Measurements from ENCODE around the gene FCHSD1.

The FCHSD1 gene

GRCh38 chr5:141663506-141663905, 12.3 kb upstream of the FCHSD1 start:
- Histone ChIP-seq H3K36me3 (ENCODE audit: control insufficient read depth, insufficient read depth, low read length) (peaks cover 5% of the 10 kb centered on the region), H2BK5ac (ENCODE audit: low read length) (no peak overlapping the region), H3K27me3 (ENCODE audit: insufficient read depth, low read length, poor library complexity) (no peaks in the 10 kb centered on the region), H2BK120ac (ENCODE audit: low read depth, low read length) (no peak overlapping the region), H2AK5ac (ENCODE audit: low read length) (no peak overlapping the region), H3K23ac (ENCODE audit: low read length) (no peak overlapping the region), H4K8ac (ENCODE audit: low read depth, low read length) (no peak overlapping the region), H3K56ac (ENCODE audit: low read length) (no peak overlapping the region), H3K79me2 (ENCODE audit: control insufficient read depth, insufficient read depth, low read length) (no peaks in the 10 kb centered on the region), H3K4me3 (ENCODE audit: low read length) (no peak overlapping the region), H2BK15ac (replicated peaks; ENCODE audit: low read depth) (no peak overlapping the region), H3K4ac (ENCODE audit: low read depth, low read length) (no peak overlapping the region), H4K5ac (ENCODE audit: low read length) (no peak overlapping the region), H3K18ac (ENCODE audit: low read length) (no peak overlapping the region), H3K4me2 (ENCODE audit: low read length) (no peak overlapping the region), H3K79me1 (ENCODE audit: low read length) (no peaks in the 10 kb centered on the region), H3K4me1 (ENCODE audit: control insufficient read depth, low read depth, low read length) (no peaks in the 10 kb centered on the region), H3K9ac (ENCODE audit: low read length) (no peak overlapping the region), H3K27ac (ENCODE audit: low read depth, low read length) (no peak overlapping the region)
- DNase-seq = no peak
- WGBS (ENCODE audit: extremely low coverage, insufficient coverage, low lambda C conversion rate) = no CpG with 5 or more reads among the region's 8 CpGs

DNA sequence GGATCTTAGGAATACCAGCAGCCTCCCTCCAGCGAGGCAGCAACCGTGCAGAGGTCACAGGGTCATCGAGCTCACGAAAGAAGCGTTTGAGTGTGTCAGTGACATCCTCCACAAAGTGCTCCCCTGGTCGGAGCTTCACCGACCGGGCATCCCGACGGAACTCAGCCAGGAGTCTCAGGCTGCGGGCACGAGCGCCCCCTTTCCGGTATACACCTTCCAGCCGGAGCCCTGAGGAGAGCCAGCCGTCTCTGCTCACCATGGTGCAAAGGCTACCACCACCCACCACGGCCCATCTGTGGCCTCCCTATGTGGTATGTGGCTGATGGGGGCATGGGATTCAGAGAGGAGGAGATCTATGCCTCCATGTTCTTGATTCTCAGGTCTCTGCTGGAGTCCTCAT, 10.8 kb upstream of the FCHSD1 start:
- Histone ChIP-seq H2AK5ac (ENCODE audit: low read length) (no peak overlapping the region), H3K79me1 (ENCODE audit: low read length) (no peaks in the 10 kb centered on the region), H3K9ac (ENCODE audit: low read length) (no peak overlapping the region), H3K4me3 (ENCODE audit: low read length) (no peak overlapping the region), H3K18ac (ENCODE audit: low read length) (no peak overlapping the region), H3K79me2 (ENCODE audit: control insufficient read depth, insufficient read depth, low read length) (no peaks in the 10 kb centered on the region), H3K56ac (ENCODE audit: low read length) (no peak overlapping the region), H3K4ac (ENCODE audit: low read depth, low read length) (no peak overlapping the region), H3K23ac (ENCODE audit: low read length) (no peak overlapping the region), H2BK15ac (replicated peaks; ENCODE audit: low read depth) (no peak overlapping the region), H3K36me3 (ENCODE audit: control insufficient read depth, insufficient read depth, low read length) (peaks cover 5% of the 10 kb centered on the region), H3K4me2 (ENCODE audit: low read length) (no peak overlapping the region), H3K27ac (ENCODE audit: low read depth, low read length) (no peak overlapping the region), H4K8ac (ENCODE audit: low read depth, low read length) (no peak overlapping the region), H2BK120ac (ENCODE audit: low read depth, low read length) (no peak overlapping the region), H4K5ac (ENCODE audit: low read length) (no peak overlapping the region), H3K4me1 (ENCODE audit: control insufficient read depth, low read depth, low read length) (no peaks in the 10 kb centered on the region), H2BK5ac (ENCODE audit: low read length) (no peak overlapping the region), H3K27me3 (ENCODE audit: insufficient read depth, low read length, poor library complexity) (no peaks in the 10 kb centered on the region)
- WGBS (ENCODE audit: extremely low coverage, insufficient coverage, low lambda C conversion rate) = no CpG with 5 or more reads among the region's 17 CpGs
- no peak for DNase-seq

- Histone ChIP-seq H3K18ac (ENCODE audit: low read length) (no peak overlapping the region), H3K27me3 (ENCODE audit: insufficient read depth, low read length, poor library complexity) (no peaks in the 10 kb centered on the region), H2BK15ac (replicated peaks; ENCODE audit: low read depth) (no peak overlapping the region), H2AK5ac (ENCODE audit: low read length) (no peak overlapping the region), H3K79me1 (ENCODE audit: low read length) (no peaks in the 10 kb centered on the region), H3K4me1 (ENCODE audit: control insufficient read depth, low read depth, low read length) (no peaks in the 10 kb centered on the region), H3K79me2 (ENCODE audit: control insufficient read depth, insufficient read depth, low read length) (no peaks in the 10 kb centered on the region), H3K23ac (ENCODE audit: low read length) (no peak overlapping the region), H3K36me3 (ENCODE audit: control insufficient read depth, insufficient read depth, low read length) (peaks cover 5% of the 10 kb centered on the region), H3K4me2 (ENCODE audit: low read length) (no peak overlapping the region), H4K8ac (ENCODE audit: low read depth, low read length) (no peak overlapping the region), H3K4ac (ENCODE audit: low read depth, low read length) (no peak overlapping the region), H3K56ac (ENCODE audit: low read length) (no peak overlapping the region), H3K9ac (ENCODE audit: low read length) (no peak overlapping the region), H3K27ac (ENCODE audit: low read depth, low read length) (no peak overlapping the region), H3K4me3 (ENCODE audit: low read length) (no peak overlapping the region), H2BK120ac (ENCODE audit: low read depth, low read length) (no peak overlapping the region), H4K5ac (ENCODE audit: low read length) (no peak overlapping the region), H2BK5ac (ENCODE audit: low read length) (no peak overlapping the region)
- DNase-seq = no peak
- WGBS (ENCODE audit: extremely low coverage, insufficient coverage, low lambda C conversion rate) = no CpG with 5 or more reads among the region's 8 CpGs
Measured at GRCh38 chr5:141657937-141658545, 6.8 kb upstream of the FCHSD1 start.

GRCh38 chr5:141657404-141657803, 6.2 kb upstream of the FCHSD1 start:
- H3K27me3 ChIP-seq (ENCODE audit: insufficient read depth, low read length, poor library complexity) = no peaks in the 10 kb centered on the region
- no peak overlapping the region for H4K5ac ChIP-seq (ENCODE audit: low read length)
- H3K56ac ChIP-seq (ENCODE audit: low read length) = no peak overlapping the region
- H3K4me3 ChIP-seq (ENCODE audit: low read length) = no peak overlapping the region
- H3K4me1 ChIP-seq (ENCODE audit: control insufficient read depth, low read depth, low read length) = no peaks in the 10 kb centered on the region
- no peak overlapping the region for H3K9ac ChIP-seq (ENCODE audit: low read length)
- no CpG with 5 or more reads among the region's 1 CpG for WGBS (ENCODE audit: extremely low coverage, insufficient coverage, low lambda C conversion rate)
- no peak overlapping the region for H4K8ac ChIP-seq (ENCODE audit: low read depth, low read length)
- H3K4ac ChIP-seq (ENCODE audit: low read depth, low read length) = no peak overlapping the region
- H3K36me3 ChIP-seq (ENCODE audit: control insufficient read depth, insufficient read depth, low read length) = peaks cover 5% of the 10 kb centered on the region
- no peak overlapping the region for H3K18ac ChIP-seq (ENCODE audit: low read length)
- H3K23ac ChIP-seq (ENCODE audit: low read length) = no peak overlapping the region
- no peak overlapping the region for H2BK5ac ChIP-seq (ENCODE audit: low read length)
- no peak overlapping the region for H2AK5ac ChIP-seq (ENCODE audit: low read length)
- no peak for DNase-seq
- H3K79me2 ChIP-seq (ENCODE audit: control insufficient read depth, insufficient read depth, low read length) = no peaks in the 10 kb centered on the region
- H3K79me1 ChIP-seq (ENCODE audit: low read length) = no peaks in the 10 kb centered on the region
- no peak overlapping the region for H3K4me2 ChIP-seq (ENCODE audit: low read length)
- H3K27ac ChIP-seq (ENCODE audit: low read depth, low read length) = no peak overlapping the region
- H2BK120ac ChIP-seq (ENCODE audit: low read depth, low read length) = no peak overlapping the region
- no peak overlapping the region for H2BK15ac ChIP-seq (replicated peaks; ENCODE audit: low read depth)

GRCh38 chr5:141656396-141656795, 5.2 kb upstream of the FCHSD1 start:
- Histone ChIP-seq H3K36me3 (ENCODE audit: control insufficient read depth, insufficient read depth, low read length) (peaks cover 5% of the 10 kb centered on the region), H2BK120ac (ENCODE audit: low read depth, low read length) (no peak overlapping the region), H2BK15ac (replicated peaks; ENCODE audit: low read depth) (no peak overlapping the region), H4K8ac (ENCODE audit: low read depth, low read length) (no peak overlapping the region), H3K9ac (ENCODE audit: low read length) (no peak overlapping the region), H4K5ac (ENCODE audit: low read length) (no peak overlapping the region), H2BK5ac (ENCODE audit: low read length) (no peak overlapping the region), H3K79me2 (ENCODE audit: control insufficient read depth, insufficient read depth, low read length) (no peaks in the 10 kb centered on the region), H3K27me3 (ENCODE audit: insufficient read depth, low read length, poor library complexity) (no peaks in the 10 kb centered on the region), H3K4ac (ENCODE audit: low read depth, low read length) (no peak overlapping the region), H3K4me1 (ENCODE audit: control insufficient read depth, low read depth, low read length) (peaks cover 2% of the 10 kb centered on the region), H3K23ac (ENCODE audit: low read length) (no peak overlapping the region), H3K79me1 (ENCODE audit: low read length) (no peaks in the 10 kb centered on the region), H2AK5ac (ENCODE audit: low read length) (no peak overlapping the region), H3K4me2 (ENCODE audit: low read length) (no peak overlapping the region), H3K27ac (ENCODE audit: low read depth, low read length) (no peak overlapping the region), H3K56ac (ENCODE audit: low read length) (no peak overlapping the region), H3K18ac (ENCODE audit: low read length) (no peak overlapping the region), H3K4me3 (ENCODE audit: low read length) (no peak overlapping the region)
- no peak for DNase-seq
- WGBS (ENCODE audit: extremely low coverage, insufficient coverage, low lambda C conversion rate) = no CpG with 5 or more reads among the region's 9 CpGs

GRCh38 chr5:141655020-141655419, 3.8 kb upstream of the FCHSD1 start:
- Histone ChIP-seq H3K36me3 (ENCODE audit: control insufficient read depth, insufficient read depth, low read length) (peaks cover 5% of the 10 kb centered on the region), H3K79me2 (ENCODE audit: control insufficient read depth, insufficient read depth, low read length) (no peaks in the 10 kb centered on the region), H3K9ac (ENCODE audit: low read length) (no peak overlapping the region), H3K18ac (ENCODE audit: low read length) (no peak overlapping the region), H3K4me3 (ENCODE audit: low read length) (no peak overlapping the region), H3K27ac (ENCODE audit: low read depth, low read length) (no peak overlapping the region), H3K4me2 (ENCODE audit: low read length) (no peak overlapping the region), H3K23ac (ENCODE audit: low read length) (no peak overlapping the region), H4K5ac (ENCODE audit: low read length) (no peak overlapping the region), H3K27me3 (ENCODE audit: insufficient read depth, low read length, poor library complexity) (no peaks in the 10 kb centered on the region), H3K79me1 (ENCODE audit: low read length) (no peaks in the 10 kb centered on the region), H2BK120ac (ENCODE audit: low read depth, low read length) (no peak overlapping the region), H2AK5ac (ENCODE audit: low read length) (no peak overlapping the region), H3K4me1 (ENCODE audit: control insufficient read depth, low read depth, low read length) (peaks cover 2% of the 10 kb centered on the region), H2BK5ac (ENCODE audit: low read length) (no peak overlapping the region), H3K56ac (ENCODE audit: low read length) (no peak overlapping the region), H4K8ac (ENCODE audit: low read depth, low read length) (no peak overlapping the region), H2BK15ac (replicated peaks; ENCODE audit: low read depth) (no peak overlapping the region), H3K4ac (ENCODE audit: low read depth, low read length) (no peak overlapping the region)
- DNase-seq = no peak
- no CpG with 5 or more reads among the region's 7 CpGs for WGBS (ENCODE audit: extremely low coverage, insufficient coverage, low lambda C conversion rate)

Data from mesendoderm (in vitro differentiated cells).